ENCODE results near the gene DOCK6.

GRCh38 chr19:11295665-11296245 is 33.4 kb upstream of the DOCK6 start, which contains the start of gene TSPAN16:
- no peak for TF ChIP-seq CTCF (IDR thresholded peaks at IDR 0.05)
- no peak for TF ChIP-seq POLR2A (IDR thresholded peaks at IDR 0.05)
- TF ChIP-seq EP300 (IDR thresholded peaks at IDR 0.05) = no peak

All from ovary (tissue), 3 donors.